ENCODE measurements around the gene TMED5. TPM values are rescaled to one million over a fixed set of nuclear protein-coding genes. Genes with fewer than 3 reads are reported as not detected.

Gene TMED5
- total RNA-seq, 1 donor from 2014 or later: 43.0 TPM

DNA sequence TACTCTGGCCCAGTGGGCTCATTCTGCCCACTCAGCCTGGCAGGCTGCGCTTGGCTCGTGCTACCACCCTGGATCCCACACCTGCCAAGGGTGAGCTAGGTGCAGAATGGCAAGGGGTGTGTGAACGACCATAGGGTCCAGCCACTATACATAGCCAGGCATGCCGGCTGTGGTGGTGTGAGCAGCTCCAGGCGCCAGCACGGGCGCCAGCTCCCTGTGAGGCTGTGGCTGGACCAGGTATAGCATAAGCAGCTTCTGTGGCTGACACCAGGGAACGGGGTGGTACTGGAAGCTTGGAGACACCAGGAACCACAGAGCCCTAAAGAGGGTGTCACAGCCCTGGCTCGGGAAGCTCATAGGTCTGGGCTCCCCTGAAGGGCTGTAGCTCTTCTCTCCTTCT is 18.9 kb upstream of the TMED5 start:
- no peak overlapping the region for H3K27ac Mint-ChIP-seq
- H3K9me3 Mint-ChIP-seq: no peaks in the 10 kb centered on the region
- no peak overlapping the region for H3K4me3 Mint-ChIP-seq
- H3K36me3 Mint-ChIP-seq: peaks cover 12% of the 10 kb centered on the region
- no peak for TF ChIP-seq CTCF (IDR thresholded peaks at IDR 0.05; ENCODE audit: unreplicated experiment)
- no peak for DNase-seq (ENCODE audit: low spot score in 2 of 2, unreplicated experiment in 2 of 2)
- H3K4me1 Mint-ChIP-seq: no peaks in the 10 kb centered on the region
- H3K27me3 Mint-ChIP-seq (ENCODE audit: low read depth): no peaks in the 10 kb centered on the region

- Mint-ChIP-seq H3K4me3 (no peak overlapping the region), H3K27ac (no peak overlapping the region), H3K9me3 (no peaks in the 10 kb centered on the region), H3K36me3 (peaks cover 14% of the 10 kb centered on the region), H3K4me1 (no peaks in the 10 kb centered on the region), H3K27me3 (ENCODE audit: low read depth) (no peaks in the 10 kb centered on the region)
- DNase-seq (ENCODE audit: low spot score in 2 of 2, unreplicated experiment in 2 of 2): no peak
- TF ChIP-seq CTCF (IDR thresholded peaks at IDR 0.05; ENCODE audit: unreplicated experiment): no peak
These were observed 16.4 kb upstream of the TMED5 start for GRCh38 chr1:93196591-93196990.

DNA sequence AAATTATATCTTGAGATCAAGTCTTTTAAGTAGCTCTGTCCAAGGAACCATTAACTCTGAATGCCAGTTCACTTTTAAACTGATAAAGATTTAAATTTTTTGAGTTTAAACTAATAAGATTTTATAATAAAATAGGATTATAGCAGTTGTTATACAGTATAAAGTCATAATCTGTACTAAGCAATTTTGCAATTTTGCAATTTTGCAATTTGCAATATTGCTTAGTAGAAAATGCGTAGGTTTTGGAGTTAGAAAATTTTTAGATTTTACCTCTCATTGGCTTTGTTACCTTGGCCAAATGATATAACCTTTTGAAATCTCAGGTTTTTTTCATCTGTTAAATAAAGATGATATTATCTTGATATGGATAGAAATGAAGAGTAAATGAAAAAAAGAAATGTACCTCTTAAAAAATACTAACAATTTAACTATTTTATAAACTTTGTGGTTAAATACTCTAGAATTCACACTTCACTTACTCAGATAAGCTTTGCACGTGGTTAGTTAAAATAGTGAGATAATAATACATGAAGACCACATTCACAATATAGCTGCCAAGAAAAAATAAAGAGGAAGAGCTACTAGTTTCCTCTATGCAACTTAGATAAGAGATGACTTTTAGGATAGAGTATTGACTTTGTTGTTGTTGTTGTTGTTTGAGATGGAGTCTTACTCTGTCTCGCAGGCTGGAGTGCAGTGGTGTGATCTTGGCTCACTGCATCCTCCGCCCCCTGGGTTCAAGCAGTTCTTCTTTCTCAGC is 14.2 kb upstream of the TMED5 start:
- no peaks in the 10 kb centered on the region for H3K27me3 Mint-ChIP-seq (ENCODE audit: low read depth)
- no peaks in the 10 kb centered on the region for H3K9me3 Mint-ChIP-seq

DNA sequence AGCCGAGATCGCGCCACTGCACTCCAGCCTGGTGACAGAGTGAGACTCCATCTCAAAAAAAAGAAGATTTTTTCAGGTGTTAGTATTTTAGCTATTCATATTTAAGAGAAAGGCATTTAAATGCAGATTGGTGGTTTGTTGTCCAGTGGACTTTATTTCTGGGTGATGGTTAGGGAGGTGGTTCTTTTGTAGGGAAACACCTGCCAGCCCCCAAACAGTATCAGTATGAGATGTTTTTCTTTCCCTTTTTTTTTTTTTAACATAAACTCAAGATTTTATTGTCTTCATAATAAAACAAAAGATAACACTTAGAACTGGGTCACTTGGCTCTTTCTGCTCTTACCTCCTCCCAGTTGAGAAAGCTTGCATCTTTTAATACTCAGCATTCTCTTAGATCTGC is 10.2 kb upstream of the TMED5 start:
- H3K4me1 Mint-ChIP-seq: no peaks in the 10 kb centered on the region
- no peak overlapping the region for H3K4me3 Mint-ChIP-seq

More for the DNA sequence above, 14.2 kb upstream of the TMED5 start:
- Mint-ChIP-seq H3K27ac (no peak overlapping the region), H3K4me1 (no peaks in the 10 kb centered on the region), H3K4me3 (no peak overlapping the region), H3K36me3 (peaks cover 14% of the 10 kb centered on the region)
- no peak for DNase-seq (ENCODE audit: low spot score in 2 of 2, unreplicated experiment in 2 of 2)
- TF ChIP-seq CTCF (IDR thresholded peaks at IDR 0.05; ENCODE audit: unreplicated experiment): no peak

GRCh38 chr1:93186667-93187066 is 6.5 kb upstream of the TMED5 start:
- H3K4me3 Mint-ChIP-seq: no peak overlapping the region
- H3K27me3 Mint-ChIP-seq (ENCODE audit: low read depth): no peaks in the 10 kb centered on the region
- no peak for DNase-seq (ENCODE audit: low spot score in 2 of 2, unreplicated experiment in 2 of 2)
- H3K4me1 Mint-ChIP-seq: no peaks in the 10 kb centered on the region
- no peaks in the 10 kb centered on the region for H3K9me3 Mint-ChIP-seq
- no peak for TF ChIP-seq CTCF (IDR thresholded peaks at IDR 0.05; ENCODE audit: unreplicated experiment)
- no peak overlapping the region for H3K27ac Mint-ChIP-seq
- H3K36me3 Mint-ChIP-seq: peaks cover 2% of the 10 kb centered on the region

More for the DNA sequence above, 10.2 kb upstream of the TMED5 start:
- H3K36me3 Mint-ChIP-seq: peaks cover 4% of the 10 kb centered on the region
- no peaks in the 10 kb centered on the region for H3K9me3 Mint-ChIP-seq
- H3K27me3 Mint-ChIP-seq (ENCODE audit: low read depth): no peaks in the 10 kb centered on the region
- no peak overlapping the region for H3K27ac Mint-ChIP-seq
- no peak for TF ChIP-seq CTCF (IDR thresholded peaks at IDR 0.05; ENCODE audit: unreplicated experiment)
- no peak for DNase-seq (ENCODE audit: low spot score in 2 of 2, unreplicated experiment in 2 of 2)

Measured in mesothelial cell of epicardium (in vitro differentiated cells).